Stimulated activated CD4-positive, alpha-beta T cell treated with anti-CD3 and anti-CD28 coated beads, Interleukin-4, amount 100 ng/mL, for 4 hours (primary cell): Measurements from ENCODE around the gene PHF8.
A peak's percentile ranks its signal among the peaks of the same experiment; 100 is the strongest.

Source experiments
- DNase-seq, 2 experiments: peaks; one replicate each; pipeline ENCODE4 v3.0.0-alpha.2; 2020

The PHF8 gene

GRCh38 chrX:54044126-54044876 lies at the start of gene PHF8:
TSS of gene PHF8 (minus strand) at chrX:54044473. CDS start at chrX:54042728, 1,745 bp downstream.
- DNase-seq: peak; percentile 90 to 94

- no peak for DNase-seq
Measured at GRCh38 chrX:54093571-54093970, 49.3 kb upstream of the PHF8 start.

- no peak for DNase-seq
Measured at GRCh38 chrX:54093159-54093558, 48.9 kb upstream of the PHF8 start.

- DNase-seq: no peak
Measured at GRCh38 chrX:54090880-54091279, 46.6 kb upstream of the PHF8 start.

- no peak for DNase-seq
Measured at GRCh38 chrX:54089191-54089590, 44.9 kb upstream of the PHF8 start.

GRCh38 chrX:54087661-54088060 lies 43.4 kb upstream of the PHF8 start:
- no peak for DNase-seq

GRCh38 chrX:54085666-54086065 lies 41.4 kb upstream of the PHF8 start:
- DNase-seq: no peak

GRCh38 chrX:54076903-54077302 lies 32.6 kb upstream of the PHF8 start:
- DNase-seq: no peak

- DNase-seq: no peak
Measured at GRCh38 chrX:54074826-54075225, 30.6 kb upstream of the PHF8 start.

GRCh38 chrX:54067766-54068165 lies 23.5 kb upstream of the PHF8 start:
- no peak for DNase-seq

GRCh38 chrX:54066841-54067240 lies 22.6 kb upstream of the PHF8 start:
- no peak for DNase-seq

GRCh38 chrX:54064564-54064963 lies 20.3 kb upstream of the PHF8 start:
- DNase-seq: no peak

- no peak for DNase-seq
Measured at GRCh38 chrX:54063361-54063760, 19.1 kb upstream of the PHF8 start.

GRCh38 chrX:54049801-54050200 lies 5.5 kb upstream of the PHF8 start:
- DNase-seq: no peak

- no peak for DNase-seq
Measured at GRCh38 chrX:54048412-54048811, 4.1 kb upstream of the PHF8 start.

GRCh38 chrX:54045563-54046228 lies 1.4 kb upstream of the PHF8 start:
- no peak for DNase-seq

- no peak for DNase-seq
Measured at GRCh38 chrX:54044877-54045338, 635 bp upstream of the PHF8 start.

- DNase-seq: peak in 1 of 2 experiments; percentile 17
Measured at GRCh38 chrX:54043541-54044125, 640 bp downstream of the PHF8 start.

- DNase-seq: no peak
Measured at GRCh38 chrX:54043056-54043455, 1.2 kb downstream of the PHF8 start.

GRCh38 chrX:54042609-54043021 lies 1.7 kb downstream of the PHF8 start:
- DNase-seq: peak; percentile 21 to 39

GRCh38 chrX:54030329-54030728 lies 13.9 kb downstream of the PHF8 start:
- no peak for DNase-seq

GRCh38 chrX:54029529-54030143 lies 14.6 kb downstream of the PHF8 start:
- DNase-seq: no peak

- DNase-seq: no peak
Measured at GRCh38 chrX:54024350-54024749, 19.9 kb downstream of the PHF8 start.
